Nephron (organoid): ENCODE results near the gene RAB3A.

ENCODE experiments used
- H3K27ac Mint-ChIP-seq, 3 experiments: 2 replicates each; pipeline ENCODE4 v1.8.0; 2020; ENCODE audit warnings: mixed read lengths in 3 of 3, mild to moderate bottlenecking in 2 of 3, moderate library complexity in 1 of 3
- H3K27me3 Mint-ChIP-seq: 2 replicates; pipeline ENCODE4 v1.8.0; 2021; ENCODE audit warnings: low read depth, mild to moderate bottlenecking, moderate library complexity, mixed read lengths
- H3K36me3 Mint-ChIP-seq: 2 replicates; pipeline ENCODE4 v1.8.0; 2020; ENCODE audit warnings: low read depth, mixed read lengths
- H3K4me1 Mint-ChIP-seq: 2 replicates; pipeline ENCODE4 v1.8.0; 2020; ENCODE audit warnings: mixed read lengths
- H3K4me3 Mint-ChIP-seq, 3 experiments: 2 replicates each; pipeline ENCODE4 v1.8.0; 2020; ENCODE audit warnings: mild to moderate bottlenecking in 3 of 3, mixed read lengths in 3 of 3, moderate library complexity in 2 of 3
- H3K9me3 Mint-ChIP-seq: 2 replicates; pipeline ENCODE4 v1.8.0; 2020; ENCODE audit warnings: mixed read lengths
- TF ChIP-seq, protein P1 (sequence below), 3 experiments: fragments of 200-600 bp; sonication (generic); IDR thresholded peaks; one replicate each; pipeline ENCODE4 v1.5.0; 2021; ENCODE audit warnings: antibody characterized with exemption in 3 of 3; ENCODE audit not compliant: unreplicated experiment in 3 of 3

Gene RAB3A

DNA sequence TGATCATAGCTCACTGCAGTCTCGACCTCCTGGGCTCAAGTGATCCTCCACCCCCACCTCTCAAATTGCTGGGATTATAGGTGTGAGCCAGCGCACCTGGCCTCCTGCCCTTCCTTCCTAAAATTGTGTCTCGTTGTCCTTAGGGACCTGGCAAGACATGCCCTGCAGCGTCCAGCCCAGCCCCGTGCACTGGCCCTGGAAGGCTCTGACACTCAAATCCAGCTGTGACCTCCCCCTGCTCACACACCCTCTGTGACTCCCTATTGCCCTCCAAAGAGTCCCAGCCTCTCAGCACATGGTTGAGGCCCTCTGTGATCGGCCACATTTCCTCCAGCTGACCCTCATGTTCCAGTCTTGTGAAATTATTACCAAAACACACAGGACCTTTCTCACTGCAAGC, 5.9 kb downstream of the RAB3A start:
- H3K4me3 Mint-ChIP-seq: no peak overlapping the region
- peaks cover 15% of the 10 kb centered on the region for H3K36me3 Mint-ChIP-seq
- H3K9me3 Mint-ChIP-seq: no peaks in the 10 kb centered on the region
- TF ChIP-seq, protein P1, sequence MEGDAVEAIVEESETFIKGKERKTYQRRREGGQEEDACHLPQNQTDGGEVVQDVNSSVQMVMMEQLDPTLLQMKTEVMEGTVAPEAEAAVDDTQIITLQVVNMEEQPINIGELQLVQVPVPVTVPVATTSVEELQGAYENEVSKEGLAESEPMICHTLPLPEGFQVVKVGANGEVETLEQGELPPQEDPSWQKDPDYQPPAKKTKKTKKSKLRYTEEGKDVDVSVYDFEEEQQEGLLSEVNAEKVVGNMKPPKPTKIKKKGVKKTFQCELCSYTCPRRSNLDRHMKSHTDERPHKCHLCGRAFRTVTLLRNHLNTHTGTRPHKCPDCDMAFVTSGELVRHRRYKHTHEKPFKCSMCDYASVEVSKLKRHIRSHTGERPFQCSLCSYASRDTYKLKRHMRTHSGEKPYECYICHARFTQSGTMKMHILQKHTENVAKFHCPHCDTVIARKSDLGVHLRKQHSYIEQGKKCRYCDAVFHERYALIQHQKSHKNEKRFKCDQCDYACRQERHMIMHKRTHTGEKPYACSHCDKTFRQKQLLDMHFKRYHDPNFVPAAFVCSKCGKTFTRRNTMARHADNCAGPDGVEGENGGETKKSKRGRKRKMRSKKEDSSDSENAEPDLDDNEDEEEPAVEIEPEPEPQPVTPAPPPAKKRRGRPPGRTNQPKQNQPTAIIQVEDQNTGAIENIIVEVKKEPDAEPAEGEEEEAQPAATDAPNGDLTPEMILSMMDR (IDR thresholded peaks at IDR 0.05; ENCODE audit: unreplicated experiment in 3 of 3): no peak
- peaks cover 3% of the 10 kb centered on the region for H3K27me3 Mint-ChIP-seq
- H3K4me1 Mint-ChIP-seq: peaks cover 16% of the 10 kb centered on the region
- H3K27ac Mint-ChIP-seq: no peak overlapping the region

DNA sequence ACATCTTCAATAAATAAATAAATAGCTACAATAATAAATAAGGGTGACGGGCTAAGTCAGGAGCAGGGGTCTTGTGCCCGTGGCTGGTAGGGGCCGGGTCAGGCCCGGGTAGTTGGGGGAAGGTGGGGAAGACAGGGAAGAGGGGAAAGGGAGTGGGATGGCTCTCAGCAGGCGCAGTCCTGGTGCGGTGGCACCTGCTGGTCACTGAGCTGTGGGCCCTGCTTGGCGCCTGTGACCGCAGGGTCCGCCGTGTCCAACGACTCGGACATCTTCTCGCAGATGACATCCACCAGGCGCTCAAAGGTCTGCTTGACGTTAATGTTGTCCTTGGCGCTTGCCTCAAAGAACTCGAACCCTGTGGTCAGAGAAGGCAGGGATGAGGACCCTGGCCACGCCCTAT, 6.5 kb downstream of the RAB3A start:
- H3K36me3 Mint-ChIP-seq: peaks cover 15% of the 10 kb centered on the region
- TF ChIP-seq, protein P1 (IDR thresholded peaks at IDR 0.05; ENCODE audit: unreplicated experiment in 3 of 3): no peak
- H3K27ac Mint-ChIP-seq: no peak overlapping the region

DNA sequence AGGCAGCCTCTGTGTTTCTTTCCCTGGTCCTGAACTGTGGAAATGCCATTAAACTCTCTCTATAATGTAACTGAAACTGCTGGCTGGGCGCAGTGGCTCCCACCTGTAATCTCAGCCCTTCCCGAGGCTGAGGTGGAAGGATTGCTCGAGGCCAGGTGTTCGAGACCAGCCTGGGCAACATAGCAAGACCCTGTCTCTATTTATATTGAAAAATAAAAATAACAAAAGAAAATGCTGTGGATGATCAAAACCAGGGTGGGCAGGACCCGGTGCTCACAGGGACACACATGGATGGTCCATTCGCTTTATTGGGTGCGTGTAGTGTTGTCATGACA, 7.4 kb downstream of the RAB3A start:
- Mint-ChIP-seq H3K4me1 (peaks cover 14% of the 10 kb centered on the region), H3K4me3 (peak overlapping the region; percentile 59 to 72 (median 72)), H3K27ac (no peak overlapping the region), H3K27me3 (no peaks in the 10 kb centered on the region), H3K9me3 (no peaks in the 10 kb centered on the region), H3K36me3 (peaks cover 15% of the 10 kb centered on the region)
- TF ChIP-seq, protein P1 (IDR thresholded peaks at IDR 0.05; ENCODE audit: unreplicated experiment in 3 of 3): no peak

More for the DNA sequence above, 6.5 kb downstream of the RAB3A start:
- Mint-ChIP-seq H3K4me3 (no peak overlapping the region), H3K9me3 (no peaks in the 10 kb centered on the region), H3K27me3 (no peaks in the 10 kb centered on the region), H3K4me1 (peaks cover 13% of the 10 kb centered on the region)

DNA sequence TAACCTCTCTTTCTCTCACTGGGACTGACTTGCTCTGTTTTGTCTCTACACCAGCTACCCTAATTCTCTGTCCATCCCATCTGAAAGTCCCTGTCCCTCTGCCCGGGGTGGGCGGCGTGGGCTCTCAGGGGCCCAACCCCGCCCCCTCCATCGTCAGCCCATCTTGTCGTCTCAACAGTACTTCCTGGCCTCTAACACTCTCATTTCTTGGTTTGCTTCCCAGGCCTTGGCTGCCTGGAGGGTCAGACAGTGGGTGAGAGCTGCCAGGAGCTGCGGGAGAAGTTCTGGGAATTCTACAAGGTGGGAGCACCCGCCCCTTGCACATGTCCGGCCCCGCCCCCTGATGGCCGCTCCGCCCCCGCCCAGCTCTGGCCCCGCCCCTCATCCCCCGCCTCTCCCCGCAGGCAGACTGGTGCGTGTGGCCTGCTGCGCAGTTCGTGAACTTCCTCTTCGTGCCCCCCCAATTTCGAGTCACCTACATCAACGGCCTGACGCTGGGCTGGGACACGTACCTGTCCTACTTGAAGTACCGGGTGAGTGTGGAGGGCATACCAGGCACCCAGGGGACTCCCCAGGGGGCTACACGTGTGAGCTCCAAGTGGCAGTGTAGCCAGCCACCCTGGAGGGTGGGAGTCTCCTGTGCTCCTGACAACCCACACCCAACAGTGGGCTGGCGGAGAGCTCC, 9.1 kb downstream of the RAB3A start:
- no peaks in the 10 kb centered on the region for H3K9me3 Mint-ChIP-seq
- peaks cover 10% of the 10 kb centered on the region for H3K36me3 Mint-ChIP-seq
- TF ChIP-seq, protein P1 (IDR thresholded peaks at IDR 0.05; ENCODE audit: unreplicated experiment in 3 of 3): no peak
- peaks cover 14% of the 10 kb centered on the region for H3K4me1 Mint-ChIP-seq
- H3K4me3 Mint-ChIP-seq: peak overlapping the region; percentile 86 to 89 (median 86)
- no peak overlapping the region for H3K27ac Mint-ChIP-seq
- no peaks in the 10 kb centered on the region for H3K27me3 Mint-ChIP-seq

DNA sequence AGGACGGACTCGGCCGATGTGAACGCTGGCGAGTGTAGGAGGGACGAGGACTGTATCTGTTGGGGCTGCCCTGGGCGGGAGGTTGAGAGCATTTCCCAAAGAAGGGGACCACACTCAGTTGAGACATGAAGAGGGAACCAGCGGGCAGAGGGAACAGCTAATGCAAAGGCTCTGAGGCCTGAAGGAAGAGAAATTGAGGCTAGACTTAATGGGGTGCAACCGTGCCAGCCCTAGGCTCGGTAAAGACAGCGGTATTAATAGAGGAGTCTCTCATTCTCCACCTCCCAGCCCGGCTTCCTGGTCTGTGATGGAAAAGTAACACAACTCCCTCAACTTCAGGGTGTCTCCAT, 9.7 kb downstream of the RAB3A start:
- H3K9me3 Mint-ChIP-seq: no peaks in the 10 kb centered on the region
- peaks cover 10% of the 10 kb centered on the region for H3K36me3 Mint-ChIP-seq
- H3K27me3 Mint-ChIP-seq: no peaks in the 10 kb centered on the region
- TF ChIP-seq, protein P1 (IDR thresholded peaks at IDR 0.05; ENCODE audit: unreplicated experiment in 3 of 3): no peak
- peaks cover 14% of the 10 kb centered on the region for H3K4me1 Mint-ChIP-seq
- no peak overlapping the region for H3K27ac Mint-ChIP-seq
- peak overlapping the region; percentile 86 to 89 (median 86) for H3K4me3 Mint-ChIP-seq
